Fibroblast of mammary gland (primary cell): Measurements from ENCODE around the gene PRKAR1B.

Experiments used
- DNase-seq: peaks from one replicate; pipeline ENCODE4 v3.0.0-alpha.2; 2010; ENCODE audit warnings: low read depth
- H3K4me3 ChIP-seq: 2 replicates; pipeline ENCODE4 v1.5.1; 2011; ENCODE audit warnings: low read depth, mild to moderate bottlenecking, low read length, moderate library complexity; ENCODE audit not compliant: control insufficient read depth
- TF ChIP-seq, protein P1 (sequence below): conservative IDR thresholded peaks from 2 replicates; pipeline ENCODE4 v1.5.1; 2011; ENCODE audit warnings: low read depth, low read length, inconsistent platforms; ENCODE audit not compliant: control insufficient read depth, insufficient read depth

PRKAR1B gene

GRCh38 chr7:548401-548800, 178.7 kb downstream of the PRKAR1B start:
- DNase-seq = no peak
- H3K4me3 ChIP-seq = no peak overlapping the region
- TF ChIP-seq, protein P1, sequence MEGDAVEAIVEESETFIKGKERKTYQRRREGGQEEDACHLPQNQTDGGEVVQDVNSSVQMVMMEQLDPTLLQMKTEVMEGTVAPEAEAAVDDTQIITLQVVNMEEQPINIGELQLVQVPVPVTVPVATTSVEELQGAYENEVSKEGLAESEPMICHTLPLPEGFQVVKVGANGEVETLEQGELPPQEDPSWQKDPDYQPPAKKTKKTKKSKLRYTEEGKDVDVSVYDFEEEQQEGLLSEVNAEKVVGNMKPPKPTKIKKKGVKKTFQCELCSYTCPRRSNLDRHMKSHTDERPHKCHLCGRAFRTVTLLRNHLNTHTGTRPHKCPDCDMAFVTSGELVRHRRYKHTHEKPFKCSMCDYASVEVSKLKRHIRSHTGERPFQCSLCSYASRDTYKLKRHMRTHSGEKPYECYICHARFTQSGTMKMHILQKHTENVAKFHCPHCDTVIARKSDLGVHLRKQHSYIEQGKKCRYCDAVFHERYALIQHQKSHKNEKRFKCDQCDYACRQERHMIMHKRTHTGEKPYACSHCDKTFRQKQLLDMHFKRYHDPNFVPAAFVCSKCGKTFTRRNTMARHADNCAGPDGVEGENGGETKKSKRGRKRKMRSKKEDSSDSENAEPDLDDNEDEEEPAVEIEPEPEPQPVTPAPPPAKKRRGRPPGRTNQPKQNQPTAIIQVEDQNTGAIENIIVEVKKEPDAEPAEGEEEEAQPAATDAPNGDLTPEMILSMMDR = no peak

- no peak for DNase-seq
- TF ChIP-seq, protein P1 = no peak
- H3K4me3 ChIP-seq = no peak overlapping the region
These were observed 181.6 kb downstream of the PRKAR1B start for GRCh38 chr7:545470-545869.

GRCh38 chr7:544338-545221, 182.5 kb downstream of the PRKAR1B start:
- no peak for DNase-seq
- H3K4me3 ChIP-seq = no peak overlapping the region
- TF ChIP-seq, protein P1 = no peak

- TF ChIP-seq, protein P1 = no peak
- DNase-seq = no peak
- H3K4me3 ChIP-seq = no peak overlapping the region
These were observed 183.4 kb downstream of the PRKAR1B start for GRCh38 chr7:543501-544337.

DNA sequence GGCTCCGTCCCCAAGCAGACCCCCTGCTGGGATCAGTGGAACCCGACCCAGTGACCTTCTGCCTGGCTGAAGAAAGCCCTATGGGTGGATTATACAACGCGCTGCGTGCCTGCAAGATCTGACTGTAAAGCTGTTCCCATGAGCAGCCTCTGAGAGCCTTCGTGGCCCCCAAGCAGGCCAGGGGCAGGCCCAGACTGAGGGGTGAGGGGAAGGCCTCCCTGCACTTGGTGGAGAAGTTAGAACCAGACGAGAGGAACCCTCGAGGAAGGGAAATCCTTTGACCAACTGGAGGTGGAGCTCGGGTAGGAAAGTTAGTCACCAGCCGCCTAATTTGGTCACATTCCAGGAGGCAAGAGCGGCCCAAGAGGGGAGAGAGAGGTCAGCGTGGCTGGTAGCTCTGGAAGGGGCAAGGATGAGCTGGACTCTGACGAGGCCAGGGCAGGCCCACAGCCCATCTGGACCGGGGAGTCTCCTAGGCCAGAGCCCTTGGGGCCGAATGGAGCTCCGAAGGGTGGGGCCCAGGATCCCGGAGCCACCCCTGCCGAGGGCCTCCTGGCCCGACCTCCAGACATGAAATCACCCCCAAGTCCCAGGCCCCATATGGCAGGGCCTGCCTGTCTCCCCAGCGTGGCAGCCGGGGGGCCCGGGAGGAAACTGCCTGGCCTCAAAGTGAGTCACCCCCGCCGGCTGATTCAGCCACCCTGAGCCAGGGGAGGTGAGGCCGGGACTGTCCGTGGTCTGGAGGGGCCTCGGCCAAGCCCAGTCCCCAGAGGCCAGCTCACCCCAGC, 184.2 kb downstream of the PRKAR1B start:
- TF ChIP-seq, protein P1 = no peak
- peak; percentile 96 for DNase-seq
- no peak overlapping the region for H3K4me3 ChIP-seq

- DNase-seq = no peak
- TF ChIP-seq, protein P1 = no peak
- no peak overlapping the region for H3K4me3 ChIP-seq
These were observed 184.9 kb downstream of the PRKAR1B start for GRCh38 chr7:542131-542712.
